HepG2 (cell line): ENCODE data around the gene ZBTB26. TPM values are rescaled to one million over a fixed set of nuclear protein-coding genes. Genes with fewer than 3 reads are reported as not detected.

ENCODE experiments used
- ADNP ChIP-seq: sonication (generic); formaldehyde crosslinking; IDR thresholded peaks from 2 replicates; pipeline ENCODE4 v1.4.0; 2020; ENCODE audit warnings: missing genetic modification reagents
- ATF7 ChIP-seq, 2 experiments: fragments of 450-650 bp in 1 of 2; sonication (generic) in 1 of 2; formaldehyde crosslinking in 1 of 2; IDR thresholded peaks; 2 replicates each; pipeline versions ENCODE4 v1.4.0 to v1.6.1; 2016 to 2020; ENCODE audit warnings: antibody characterized with exemption in 1 of 2, mild to moderate bottlenecking in 1 of 2, missing genetic modification reagents in 1 of 2
- EED ChIP-seq: sonication (generic); formaldehyde crosslinking; IDR thresholded peaks from 2 replicates; pipeline ENCODE4 v1.5.0; 2020; ENCODE audit warnings: mild to moderate bottlenecking, missing genetic modification reagents
- ELK4 ChIP-seq: sonication (generic); formaldehyde crosslinking; IDR thresholded peaks from 2 replicates; pipeline ENCODE4 v1.9.0; 2021; ENCODE audit warnings: missing genetic modification reagents, borderline replicate concordance
- FOXO1 ChIP-seq: sonication (generic); formaldehyde crosslinking; IDR thresholded peaks from 2 replicates; pipeline ENCODE4 v1.4.0; 2020; ENCODE audit warnings: missing genetic modification reagents
- FUBP1 ChIP-seq: sonication (generic); formaldehyde crosslinking; IDR thresholded peaks from 2 replicates; pipeline ENCODE4 v1.5.1; 2020; ENCODE audit warnings: missing genetic modification reagents, mild to moderate bottlenecking, borderline replicate concordance
- HDAC1 ChIP-seq: sonication (generic); formaldehyde crosslinking; IDR thresholded peaks from 2 replicates; pipeline ENCODE4 v1.5.1; 2020; ENCODE audit warnings: mild to moderate bottlenecking, missing genetic modification reagents
- HES4 ChIP-seq: sonication (generic); formaldehyde crosslinking; IDR thresholded peaks from 2 replicates; pipeline ENCODE4 v1.9.0; 2021; ENCODE audit warnings: mild to moderate bottlenecking, missing genetic modification reagents, borderline replicate concordance
- NFYC ChIP-seq: IDR thresholded peaks from 2 replicates; pipeline ENCODE4 v1.6.1; 2016; ENCODE audit warnings: missing genetic modification reagents, missing compliant biosample characterization
- RFX3 ChIP-seq: IDR thresholded peaks from 2 replicates; pipeline ENCODE4 v1.6.1; 2016; ENCODE audit warnings: missing biosample characterization, missing genetic modification reagents
- SP140L ChIP-seq: sonication (generic); formaldehyde crosslinking; IDR thresholded peaks from 2 replicates; pipeline ENCODE4 v1.4.0; 2020; ENCODE audit warnings: missing genetic modification reagents, borderline replicate concordance
- SPEN ChIP-seq: sonication (generic); formaldehyde crosslinking; IDR thresholded peaks from 2 replicates; pipeline ENCODE4 v1.5.1; 2020; ENCODE audit warnings: low read depth, mild to moderate bottlenecking, missing genetic modification reagents
- STAG1 ChIP-seq: sonication (generic); formaldehyde crosslinking; IDR thresholded peaks from 2 replicates; pipeline ENCODE4 v1.4.0; 2020; ENCODE audit warnings: missing genetic modification reagents
- THAP11 ChIP-seq: IDR thresholded peaks from 2 replicates; pipeline ENCODE4 v1.6.1; 2016; ENCODE audit warnings: missing biosample characterization, missing genetic modification reagents
- TIGD3 ChIP-seq: sonication (generic); formaldehyde crosslinking; IDR thresholded peaks from 2 replicates; pipeline ENCODE4 v1.5.1; 2020; ENCODE audit warnings: mild to moderate bottlenecking, missing genetic modification reagents, borderline replicate concordance
- TOPORS ChIP-seq: sonication (generic); formaldehyde crosslinking; IDR thresholded peaks from 2 replicates; pipeline ENCODE4 v1.8.0; 2023; ENCODE audit warnings: mild to moderate bottlenecking, missing genetic modification reagents
- TRIM22 ChIP-seq: fragments of 450-650 bp; IDR thresholded peaks from 2 replicates; pipeline ENCODE4 v1.6.1; 2017
- ZBTB7A ChIP-seq: sonication (generic); formaldehyde crosslinking; IDR thresholded peaks from 2 replicates; pipeline ENCODE4 v1.8.0; 2022; ENCODE audit warnings: mild to moderate bottlenecking, missing genetic modification reagents
- ZFP36L1 ChIP-seq: sonication (generic); formaldehyde crosslinking; IDR thresholded peaks from 2 replicates; pipeline ENCODE4 v1.8.0; 2022; ENCODE audit warnings: mild to moderate bottlenecking, missing genetic modification reagents, moderate library complexity
- ZFY ChIP-seq: sonication (generic); formaldehyde crosslinking; IDR thresholded peaks from 2 replicates; pipeline ENCODE4 v1.4.0; 2020; ENCODE audit warnings: missing genetic modification reagents
- ZNF256 ChIP-seq: sonication (generic); formaldehyde crosslinking; conservative IDR thresholded peaks from 2 replicates; pipeline ENCODE4 v1.4.0; 2020; ENCODE audit warnings: missing genetic modification reagents
- ZNF543 ChIP-seq: sonication (generic); formaldehyde crosslinking; IDR thresholded peaks from 2 replicates; pipeline ENCODE4 v1.4.0; 2020; ENCODE audit warnings: mild to moderate bottlenecking, missing genetic modification reagents
- ZNF572 ChIP-seq: sonication (generic); formaldehyde crosslinking; IDR thresholded peaks from 2 replicates; pipeline ENCODE4 v1.5.1; 2020; ENCODE audit warnings: mild to moderate bottlenecking, missing genetic modification reagents
- ZNF747 ChIP-seq: sonication (generic); formaldehyde crosslinking; IDR thresholded peaks from 2 replicates; pipeline ENCODE4 v1.8.1; 2023; ENCODE audit warnings: missing genetic modification reagents, mild to moderate bottlenecking, borderline replicate concordance
- ZNF841 ChIP-seq: sonication (generic); formaldehyde crosslinking; IDR thresholded peaks from 2 replicates; pipeline ENCODE4 v1.8.1; 2023; ENCODE audit warnings: missing genetic modification reagents, borderline replicate concordance
- polyA plus RNA-seq, 8 experiments: library from polyadenylated mRNA; depleted of rRNA in 3 of 8; stranded (reverse) in 7 of 8; unstranded in 1 of 8; fragments of >200 nt; fragmentation: Illumina TruSeq in 4 of 8; extraction: Trizol in 4 of 8; gene quantifications; 2 replicates each; pipeline versions ENCODE4 v1.2.1 to v1.2.3, GENCODE V29; 2011 to 2016; ENCODE audit warnings: low read depth in 4 of 8, missing spikeins in 1 of 8, mixed read lengths in 1 of 8; ENCODE audit not compliant: insufficient read depth in 1 of 8
- total RNA-seq, 5 experiments: library from RNA; depleted of rRNA; stranded (reverse); fragments of >200 nt; fragmentation: Illumina TruSeq; extraction: Trizol; gene quantifications; 2 replicates each; pipeline ENCODE4 v1.2.3, GENCODE V29; 2016; ENCODE audit warnings: low read depth in 1 of 5

ZBTB26 gene
- total and polyA plus RNA-seq, 2 of the 13 experiments (the other 11 are each of a cell fraction or from before 2014, with no cell fraction given): 4.5 to 8.6 TPM

DNA sequence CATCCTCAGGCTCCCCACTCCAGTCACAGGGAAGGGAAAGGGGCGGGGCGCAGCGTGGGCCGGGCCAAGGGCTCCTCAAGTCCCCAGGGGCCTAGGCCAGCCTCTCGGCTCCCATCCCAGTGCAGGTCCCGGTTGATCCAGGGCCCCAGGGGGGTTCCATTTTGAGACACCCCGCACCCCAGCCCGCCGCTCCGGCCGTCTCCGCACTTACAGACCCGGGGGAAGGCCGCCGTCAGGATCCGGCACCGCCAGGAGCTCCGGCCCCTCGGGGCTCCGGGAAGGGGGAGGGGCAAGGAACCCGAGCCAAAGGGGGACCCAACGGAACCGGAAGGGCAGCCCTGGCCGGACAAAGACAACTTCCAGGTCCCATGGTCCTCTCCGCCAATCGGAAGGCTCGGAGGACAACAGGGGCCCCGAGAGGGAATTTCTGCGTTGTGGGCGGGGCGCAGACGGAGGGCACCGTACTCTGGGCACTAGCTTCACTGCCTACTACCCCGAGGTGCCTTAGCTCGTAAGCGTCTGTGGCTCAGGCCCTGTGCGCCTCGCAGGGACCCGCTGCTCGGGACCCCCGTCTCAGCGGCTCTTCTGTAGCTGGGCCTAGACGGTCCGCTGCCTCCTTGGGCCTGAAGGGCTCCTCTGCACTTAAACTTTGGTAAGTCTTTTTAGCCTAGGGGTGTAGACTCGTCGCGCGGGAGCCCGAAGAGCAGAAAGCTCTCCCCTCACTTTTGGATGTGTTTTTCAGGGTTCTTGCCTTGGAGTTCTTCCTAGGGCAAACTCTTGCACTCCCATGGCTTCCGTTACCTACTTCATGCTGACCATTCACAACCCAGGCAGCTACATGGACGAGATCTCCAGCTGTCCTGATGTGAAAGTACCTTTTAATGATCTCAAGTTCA, at the start of gene ZBTB26 (continued):
- TF ChIP-seq ZNF543 (CRISPR knock-in tag): peak; percentile 69; the same call in 1 of the 2 replicates
- 0 out of 2 replicates have a peak, but pooled peaks have one; percentile 54 for TF ChIP-seq ZFP36L1 (CRISPR knock-in tag)
- no peak for TF ChIP-seq ZBTB7A (CRISPR knock-in tag)
- no peak for TF ChIP-seq TOPORS (CRISPR knock-in tag)
- peak; percentile 62 for TF ChIP-seq ZNF572
- no peak for TF ChIP-seq ADNP
- TF ChIP-seq HES4 (CRISPR knock-in tag): no peak
- 0 out of 2 replicates have a peak, but pooled peaks have one; percentile 42 for TF ChIP-seq EED (CRISPR knock-in tag)
- no peak for TF ChIP-seq FUBP1 (CRISPR knock-in tag)
- TF ChIP-seq HDAC1: peak; percentile 89
- no peak for TF ChIP-seq TRIM22
- no peak for TF ChIP-seq TIGD3 (CRISPR knock-in tag)
- no peak for TF ChIP-seq STAG1 (CRISPR knock-in tag)
- TF ChIP-seq ELK4 (CRISPR knock-in tag): no peak
- TF ChIP-seq ZNF841: no peak
- peak; percentile 98 for TF ChIP-seq ZFY (CRISPR knock-in tag)
- TF ChIP-seq SPEN (CRISPR knock-in tag): peak; percentile 88
- TF ChIP-seq THAP11 (CRISPR knock-in tag): peak; percentile 92
- no peak for TF ChIP-seq RFX3 (CRISPR knock-in tag)
- no peak for TF ChIP-seq SP140L (CRISPR knock-in tag)
- TF ChIP-seq NFYC (CRISPR knock-in tag): peak; percentile 90
- TF ChIP-seq ZNF747 (CRISPR knock-in tag): no peak
- TF ChIP-seq FOXO1: 0 out of 2 replicates have a peak, but pooled peaks have one; percentile 10
- TF ChIP-seq ZNF256 (CRISPR knock-in tag): 0 out of 2 replicates have a peak, but pooled peaks have one; percentile 47
- no peak for TF ChIP-seq ATF7 (IDR thresholded peaks at IDR 0.05)
- TF ChIP-seq ATF7 (CRISPR knock-in tag; IDR thresholded peaks at IDR 0.05): no peak
